DMS153 treated with DMSO at 0.1 percent for 48 hours (cell line): ENCODE measurements around the gene RNFT2.
"Not testable (repeated sequence)": the region's sequence is repeated elsewhere in the genome, so short reads cannot be mapped to it uniquely, and the experiment has no call there.

Experiments
- DNase-seq: peaks from one replicate; lab custom pipeline; 2025; ENCODE audit not compliant: unreplicated experiment; lab: John Stamatoyannopoulos, UW

Gene RNFT2

DNA sequence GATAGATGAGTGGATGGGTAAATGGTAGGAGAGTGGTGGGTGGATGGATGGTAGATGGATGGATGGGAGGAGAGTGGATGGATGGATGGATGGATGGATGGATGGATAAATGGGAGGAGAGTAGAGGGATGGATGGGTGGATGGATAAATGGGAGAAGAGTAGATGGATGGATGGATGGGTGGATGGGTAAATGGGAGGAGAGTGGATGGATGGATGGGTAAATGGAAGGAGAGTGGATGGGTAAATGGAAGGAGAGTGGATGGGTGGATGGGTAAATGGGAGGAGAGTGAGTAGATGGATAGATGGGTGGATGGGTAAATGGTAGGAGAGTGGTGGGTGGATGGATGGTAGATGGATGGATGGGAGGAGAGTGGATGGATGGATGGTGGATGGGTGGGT, 51.4 kb downstream of the RNFT2 start:
- not testable (repeated sequence) for DNase-seq

DNA sequence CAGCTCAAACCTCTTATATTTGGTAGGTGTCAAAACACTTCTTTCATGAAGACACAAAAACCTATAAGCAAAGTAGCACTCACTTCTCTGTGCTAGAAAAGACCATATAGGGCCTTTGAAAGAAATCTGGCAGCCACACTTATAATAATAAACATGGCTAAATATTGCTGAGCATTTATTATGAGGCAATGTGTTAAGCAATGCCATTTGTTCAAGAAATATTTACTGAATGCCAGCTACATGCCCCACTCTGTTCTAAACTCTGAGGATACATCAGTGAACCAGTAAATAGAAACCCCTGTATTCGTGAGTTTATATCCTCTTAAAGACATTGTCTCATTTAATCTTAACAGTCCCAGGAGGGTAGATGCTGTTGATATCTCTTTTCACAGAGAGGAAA, 52.0 kb downstream of the RNFT2 start:
- DNase-seq: no peak

DNA sequence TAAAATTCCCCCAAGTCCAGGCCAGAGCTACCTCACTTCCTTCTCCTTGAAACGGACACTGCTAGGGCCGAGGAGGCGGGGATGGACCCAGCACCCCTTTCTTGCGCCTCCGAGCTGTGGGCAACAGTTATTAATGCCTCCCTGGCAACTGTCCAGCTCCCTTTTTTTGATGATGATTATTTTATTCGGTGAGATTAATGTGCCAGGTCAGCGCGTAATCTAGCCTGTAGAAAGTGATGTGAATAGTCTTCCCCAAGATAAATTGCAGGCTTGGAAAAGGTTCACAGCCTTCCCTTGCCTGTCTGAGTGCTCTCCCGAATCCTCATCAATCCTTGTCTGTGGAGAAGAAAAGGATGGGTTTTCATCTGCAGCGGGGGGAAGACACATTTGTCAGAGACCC, 54.3 kb downstream of the RNFT2 start:
- DNase-seq: no peak

DNA sequence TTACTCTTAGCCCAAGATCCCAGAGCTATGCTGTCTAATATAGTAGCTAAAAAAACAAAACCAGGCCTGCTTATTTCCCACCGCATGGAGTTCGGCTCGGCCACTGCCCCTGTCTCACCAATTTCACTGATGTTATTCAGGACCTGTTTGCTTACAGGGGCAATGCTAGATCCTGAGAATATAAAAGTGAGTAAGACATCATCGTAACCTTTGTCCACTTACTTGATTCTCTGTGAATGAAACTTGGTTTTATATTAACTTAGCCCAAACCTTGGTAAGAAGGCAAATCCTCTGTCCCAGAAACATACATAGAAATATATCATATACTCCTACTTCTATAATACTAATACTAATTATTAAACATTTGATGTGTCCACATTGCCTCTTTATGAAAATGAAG, 56.6 kb downstream of the RNFT2 start:
- no peak for DNase-seq

DNA sequence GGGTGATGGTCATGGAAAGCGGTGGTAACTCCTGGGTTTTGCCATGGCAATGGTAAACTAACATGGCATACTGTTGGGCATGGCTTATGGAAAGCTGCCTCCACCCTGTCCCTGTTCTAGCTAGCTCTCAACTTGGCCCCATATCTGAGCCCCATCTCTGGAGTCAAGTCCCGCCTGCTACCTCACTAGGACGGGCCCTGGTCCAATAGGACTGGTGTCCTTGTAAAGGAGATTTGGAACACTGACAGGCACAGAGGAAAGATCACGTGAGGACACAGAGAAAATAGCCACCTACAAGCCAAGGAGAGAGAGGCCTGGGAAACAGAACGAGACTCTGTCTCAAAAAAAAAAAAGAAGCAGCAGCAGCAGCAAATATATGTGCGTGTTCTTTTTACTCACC, 59.8 kb downstream of the RNFT2 start:
- DNase-seq: no peak

DNA sequence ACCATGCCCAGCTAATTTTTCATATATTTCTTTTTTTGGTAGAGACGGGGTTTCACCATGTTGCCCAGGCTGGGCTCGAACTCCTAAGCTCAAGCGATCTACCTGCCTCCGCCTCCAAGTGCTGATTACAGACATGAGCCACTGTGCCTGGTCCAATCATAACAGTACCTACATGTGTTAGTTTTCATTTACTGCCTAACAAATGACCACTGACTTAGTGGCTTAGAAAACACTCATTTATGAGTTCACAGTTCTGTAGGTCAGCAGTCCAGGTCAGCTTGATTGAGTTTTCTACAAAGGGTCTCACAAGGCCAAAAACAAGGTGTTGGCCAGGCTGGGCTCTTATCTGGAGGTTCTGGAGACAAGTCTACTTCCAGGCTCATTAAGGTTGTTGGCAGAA, 60.6 kb downstream of the RNFT2 start:
- DNase-seq: no peak

DNA sequence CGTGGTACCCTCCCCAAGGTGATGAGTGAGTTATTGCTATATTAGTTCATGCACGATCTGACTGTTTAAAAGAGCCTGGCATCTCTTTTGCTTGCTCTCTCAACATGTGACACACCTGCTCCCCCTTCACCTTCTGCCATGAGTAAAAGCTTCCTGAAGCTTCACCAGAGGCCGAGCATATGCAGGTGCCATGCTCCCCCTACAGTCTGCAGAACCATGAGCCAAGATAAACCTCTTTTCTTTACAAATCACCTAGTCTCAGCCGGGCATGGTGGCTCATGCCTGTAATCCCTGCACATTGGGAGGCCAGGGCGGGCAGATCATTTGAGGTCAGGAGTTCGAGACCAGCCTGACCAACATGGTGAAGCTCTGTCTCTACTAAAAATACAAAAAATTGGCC, 61.8 kb downstream of the RNFT2 start:
- no peak for DNase-seq

DNA sequence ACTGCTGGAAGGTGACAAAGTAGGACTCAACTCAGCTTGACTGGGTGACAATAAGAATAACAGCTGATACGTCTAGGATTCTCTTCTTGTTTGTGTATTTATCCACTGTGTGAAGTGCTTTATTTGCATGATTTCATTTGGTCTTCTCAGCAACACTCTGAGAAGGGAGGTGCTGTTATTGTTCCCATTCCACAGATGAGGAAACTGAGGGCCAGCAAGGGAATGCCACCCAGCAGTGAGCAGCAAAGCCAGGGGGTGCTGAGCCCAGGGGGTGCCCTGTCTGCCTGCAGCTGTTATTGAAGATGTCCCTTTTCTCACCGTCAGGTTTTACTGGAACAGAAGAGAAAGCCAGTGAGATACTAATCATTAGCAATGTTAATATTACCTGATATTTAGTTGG, 62.8 kb downstream of the RNFT2 start:
- DNase-seq: no peak

DNA sequence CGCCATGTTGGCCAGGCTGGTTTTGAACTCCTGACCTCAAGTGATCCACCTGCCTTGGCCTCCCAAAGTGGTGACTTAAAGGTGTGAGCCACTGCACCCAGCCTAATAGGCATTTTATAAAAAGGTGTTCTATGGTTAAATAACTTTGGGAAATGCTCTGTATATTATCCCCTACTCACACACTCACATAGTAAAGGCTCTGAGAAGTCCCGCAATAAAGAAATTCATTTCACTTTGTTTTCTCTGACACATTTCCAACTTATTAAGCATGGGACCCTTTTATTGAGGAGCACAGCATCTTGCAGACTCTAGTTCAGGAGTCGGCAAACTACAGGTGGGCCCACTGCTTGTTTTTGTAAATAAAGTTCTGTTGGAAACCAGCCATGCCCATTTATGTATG, 63.9 kb downstream of the RNFT2 start:
- DNase-seq: no peak

DNA sequence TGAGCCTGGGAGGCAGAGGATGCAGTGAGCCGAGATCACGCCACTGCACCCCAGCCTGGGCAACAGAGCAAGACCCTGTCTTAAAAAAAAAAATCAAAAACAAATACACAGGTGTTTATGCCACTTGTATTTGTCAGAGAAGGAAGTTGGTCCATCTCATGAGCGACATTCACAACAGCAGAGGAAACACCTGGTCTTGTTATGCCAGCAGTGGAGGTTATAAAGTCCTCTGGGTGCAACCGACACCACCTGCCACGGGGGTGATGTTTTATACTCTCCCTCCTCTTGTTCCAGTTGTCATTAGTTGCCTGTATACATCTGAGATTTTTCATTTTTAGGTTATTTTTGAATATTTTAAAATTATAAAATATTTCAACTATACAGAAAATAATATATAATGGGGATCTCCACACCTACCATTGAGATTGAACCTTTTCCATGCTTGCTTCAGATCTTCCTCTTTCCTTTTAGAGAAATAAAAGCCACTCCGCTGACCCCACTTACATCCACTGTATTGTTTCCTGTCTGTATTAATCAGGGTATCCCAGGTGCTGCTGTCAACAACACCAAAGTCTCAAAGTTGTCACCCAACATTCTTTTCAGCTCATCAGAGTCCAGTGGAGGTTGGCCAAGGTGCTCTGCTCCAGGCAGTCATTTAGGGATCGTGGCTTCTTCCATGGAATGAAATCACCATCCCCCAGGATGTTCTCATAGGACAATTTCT, 65.1 kb downstream of the RNFT2 start:
- no peak for DNase-seq

DNA sequence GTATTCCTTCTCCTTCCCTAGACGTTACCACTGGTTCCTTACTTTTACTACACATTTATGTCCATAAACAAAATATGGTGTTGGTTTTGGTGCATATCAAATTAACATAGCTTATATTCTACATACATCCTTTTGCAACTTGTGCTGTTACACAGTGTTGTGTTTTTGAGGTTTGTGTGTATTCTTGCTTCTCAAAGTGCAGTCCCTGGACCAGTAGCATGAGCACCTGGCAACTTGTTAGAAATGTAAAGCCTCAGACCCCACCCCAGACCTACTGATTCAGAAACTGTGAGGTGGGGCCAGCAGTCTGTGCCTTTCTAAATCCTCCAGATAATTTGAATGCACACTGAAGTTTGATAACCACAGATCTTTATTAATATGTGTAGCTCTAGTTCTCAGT, 65.9 kb downstream of the RNFT2 start:
- DNase-seq: no peak

DNA sequence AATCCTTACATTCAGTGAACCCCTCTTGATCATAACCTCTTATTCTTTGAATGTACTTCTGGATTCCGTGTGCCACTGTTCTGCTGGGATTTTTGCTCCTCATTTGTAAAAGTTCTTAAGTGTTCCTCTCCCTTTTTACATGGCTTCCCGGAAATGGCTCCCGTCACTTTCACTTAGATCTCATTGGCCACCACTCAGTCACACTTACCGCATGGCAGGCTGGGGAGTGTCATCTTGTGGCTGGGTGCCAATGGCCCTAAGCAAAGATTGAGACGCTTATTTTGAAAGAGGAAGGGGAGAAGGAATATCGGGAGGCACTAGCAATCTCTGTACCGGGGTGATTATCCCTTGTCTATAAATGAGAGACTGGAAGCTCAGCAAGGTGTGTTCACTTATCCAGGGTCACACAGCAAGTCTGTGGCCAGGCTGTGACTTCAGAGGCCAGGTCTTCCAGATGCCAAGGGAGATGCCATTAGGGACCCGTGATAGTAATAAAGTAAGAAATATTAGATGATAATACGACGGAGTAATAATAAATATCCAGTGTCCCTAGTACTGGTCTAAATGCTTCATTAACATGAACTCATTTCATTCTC, 68.8 kb downstream of the RNFT2 start:
- DNase-seq: no peak

DNA sequence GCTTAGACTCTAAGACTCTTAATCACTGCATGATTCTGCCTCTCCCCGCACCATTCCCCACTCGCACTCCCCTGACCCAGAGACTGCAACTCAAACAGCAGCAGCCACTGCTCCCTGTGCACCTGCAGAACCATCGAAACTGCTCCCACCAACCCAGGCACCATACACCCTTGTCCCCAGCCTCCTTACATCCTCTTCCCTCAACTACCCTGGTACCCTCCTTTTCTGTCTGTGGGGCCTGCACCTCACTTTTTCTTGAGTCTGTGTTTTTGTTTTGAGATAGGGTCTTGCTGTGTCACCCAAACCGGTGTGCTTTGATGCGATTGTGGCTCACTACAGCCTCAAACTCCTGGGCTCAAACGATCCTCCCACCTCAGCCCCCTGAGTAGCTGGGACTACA, 69.4 kb downstream of the RNFT2 start:
- DNase-seq: no peak

DNA sequence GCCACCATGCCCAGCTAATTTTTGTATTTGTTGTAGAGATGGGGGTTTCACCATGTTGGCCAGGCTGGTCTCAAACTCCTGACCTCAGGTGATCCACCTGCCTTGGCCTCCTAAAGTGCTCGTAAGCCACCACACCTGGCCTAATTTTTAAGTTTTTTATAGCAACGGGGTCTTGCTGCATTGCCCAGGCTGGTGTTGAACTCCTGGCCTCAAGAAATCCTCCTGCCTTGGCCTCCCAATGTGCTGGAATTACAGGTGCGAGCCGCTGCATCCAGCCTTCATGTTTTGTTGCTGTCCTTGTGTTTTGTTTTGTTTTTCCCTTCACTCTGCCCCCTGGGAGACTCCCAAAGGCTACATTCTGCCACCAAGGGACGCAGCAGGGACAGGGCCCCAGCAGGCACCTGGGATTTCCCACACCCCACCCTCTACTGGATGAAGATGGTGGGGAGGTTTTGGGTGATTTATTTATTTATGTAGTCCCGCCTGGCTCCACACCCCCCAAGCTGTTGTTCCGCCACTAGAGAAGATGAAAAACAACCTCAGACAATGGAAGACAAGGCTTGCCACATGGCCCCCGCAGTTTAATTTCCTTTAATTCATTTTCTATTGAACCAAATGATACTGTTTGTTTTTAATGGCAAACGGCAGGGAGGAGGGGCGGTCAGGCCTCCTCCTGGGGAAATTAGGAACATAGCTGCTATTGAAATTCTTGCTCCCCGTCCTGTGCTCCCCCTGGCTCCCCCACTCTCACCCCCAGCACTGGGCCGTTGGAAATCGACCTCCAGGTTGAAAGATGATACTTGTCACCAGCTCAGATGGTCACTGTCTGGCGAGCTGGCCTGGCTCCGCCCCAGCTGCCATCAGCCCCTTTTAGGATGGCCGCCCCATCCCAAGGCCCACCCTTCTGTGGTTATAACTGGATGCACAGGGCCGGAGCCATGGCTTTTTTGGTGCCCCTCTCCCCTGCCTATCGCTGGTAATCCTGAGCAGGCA, 70.3 kb downstream of the RNFT2 start:
- DNase-seq: no peak

DNA sequence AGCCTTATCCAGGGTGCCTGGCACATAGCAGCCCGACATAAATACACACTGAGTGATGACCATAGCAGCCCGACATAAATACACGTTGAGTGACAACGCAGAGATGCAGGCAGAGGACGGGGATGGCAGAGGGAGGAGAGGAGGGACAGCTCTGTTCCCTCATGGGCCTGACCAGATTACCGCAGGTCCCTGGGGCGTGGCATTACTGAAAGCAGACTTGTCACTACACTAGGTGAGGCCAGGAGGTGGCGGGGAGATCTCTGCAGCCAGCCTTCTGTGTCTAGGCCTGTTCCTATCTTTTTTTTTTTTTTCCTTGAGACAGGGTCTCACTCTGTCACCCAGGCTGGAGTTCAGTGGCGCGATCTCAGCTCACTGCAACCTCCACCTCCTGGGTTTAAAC, 74.1 kb downstream of the RNFT2 start:
- DNase-seq: no peak

DNA sequence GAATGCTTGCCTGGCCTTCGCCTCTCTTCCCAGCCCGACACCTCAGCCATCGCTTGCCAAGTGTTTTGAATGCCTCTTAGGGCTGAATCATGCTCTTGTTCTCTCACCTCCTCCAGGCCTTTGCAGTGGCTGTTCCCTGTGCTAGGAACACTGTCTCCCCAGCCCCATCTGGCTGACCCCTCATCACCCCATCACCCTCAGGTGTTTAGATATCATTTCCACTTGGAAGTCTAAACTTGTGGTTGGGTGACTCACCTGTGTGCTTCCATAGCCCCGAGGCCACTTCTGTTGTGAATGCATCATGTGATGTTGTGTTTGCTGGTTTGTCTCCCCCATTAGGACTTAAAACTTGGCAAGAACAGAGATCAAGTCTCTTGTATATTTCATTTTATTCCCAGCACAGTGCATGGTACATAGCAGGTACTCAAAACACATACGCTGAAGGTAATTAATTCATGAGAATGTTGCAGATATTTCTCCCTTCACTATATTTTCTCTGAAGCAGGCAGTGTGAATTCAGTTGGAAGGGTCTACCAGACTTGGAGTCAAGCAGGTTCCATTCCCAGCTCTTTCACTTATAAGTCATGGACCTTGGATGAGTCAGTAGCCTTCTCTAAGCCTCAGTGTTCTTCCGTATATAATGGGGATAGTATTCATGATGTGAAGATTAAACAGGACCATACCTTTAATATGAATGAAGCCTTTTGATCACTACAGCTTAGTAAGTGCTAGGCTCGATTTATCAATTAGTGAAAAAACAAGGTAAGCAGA, 75.3 kb downstream of the RNFT2 start:
- no peak for DNase-seq

DNA sequence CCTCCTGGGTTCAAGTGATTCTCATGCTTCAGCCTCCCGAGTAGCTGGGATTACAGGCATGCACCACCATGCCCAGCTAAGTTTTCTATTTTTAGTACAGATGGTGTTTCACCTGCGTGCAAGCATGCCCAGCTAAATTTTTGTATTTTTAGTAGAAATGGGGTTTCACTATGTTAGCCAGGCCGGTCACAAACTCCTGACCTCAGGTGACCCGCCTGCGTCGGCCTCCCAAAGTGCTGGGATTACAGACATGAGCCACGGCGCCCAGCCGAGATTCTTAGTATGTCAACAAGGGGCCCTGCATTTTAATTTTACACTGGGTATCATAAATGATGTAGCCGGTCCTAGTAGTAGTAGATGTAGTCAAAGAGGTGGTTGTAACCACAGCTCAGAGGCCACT, 76.7 kb downstream of the RNFT2 start:
- DNase-seq: not testable (repeated sequence)

DNA sequence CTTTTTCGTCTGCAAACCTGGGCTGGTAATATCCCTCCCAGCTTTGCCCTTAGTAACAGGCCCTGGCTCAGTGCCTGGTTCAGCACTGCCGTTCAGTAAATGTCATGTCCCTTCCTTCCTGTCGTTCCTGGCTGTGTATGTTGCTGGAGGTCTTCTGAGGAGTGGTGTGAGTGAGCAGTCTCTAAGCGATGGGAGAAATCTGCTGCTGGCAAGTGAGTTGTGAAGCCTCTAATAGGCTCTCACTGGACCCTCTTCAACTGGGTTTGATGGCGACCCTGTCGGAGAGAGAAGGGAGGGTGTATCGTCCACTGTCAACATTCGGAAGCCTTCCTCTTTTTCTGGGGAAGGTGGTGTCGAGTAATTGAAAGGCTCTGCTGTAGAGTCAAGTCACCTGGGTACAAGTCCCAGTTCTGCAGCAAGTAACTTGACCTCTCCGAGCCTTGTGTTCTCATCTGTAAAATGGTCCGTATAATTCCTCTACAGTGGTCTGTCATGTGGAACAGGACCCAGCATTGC, 80.3 kb downstream of the RNFT2 start:
- DNase-seq: no peak

DNA sequence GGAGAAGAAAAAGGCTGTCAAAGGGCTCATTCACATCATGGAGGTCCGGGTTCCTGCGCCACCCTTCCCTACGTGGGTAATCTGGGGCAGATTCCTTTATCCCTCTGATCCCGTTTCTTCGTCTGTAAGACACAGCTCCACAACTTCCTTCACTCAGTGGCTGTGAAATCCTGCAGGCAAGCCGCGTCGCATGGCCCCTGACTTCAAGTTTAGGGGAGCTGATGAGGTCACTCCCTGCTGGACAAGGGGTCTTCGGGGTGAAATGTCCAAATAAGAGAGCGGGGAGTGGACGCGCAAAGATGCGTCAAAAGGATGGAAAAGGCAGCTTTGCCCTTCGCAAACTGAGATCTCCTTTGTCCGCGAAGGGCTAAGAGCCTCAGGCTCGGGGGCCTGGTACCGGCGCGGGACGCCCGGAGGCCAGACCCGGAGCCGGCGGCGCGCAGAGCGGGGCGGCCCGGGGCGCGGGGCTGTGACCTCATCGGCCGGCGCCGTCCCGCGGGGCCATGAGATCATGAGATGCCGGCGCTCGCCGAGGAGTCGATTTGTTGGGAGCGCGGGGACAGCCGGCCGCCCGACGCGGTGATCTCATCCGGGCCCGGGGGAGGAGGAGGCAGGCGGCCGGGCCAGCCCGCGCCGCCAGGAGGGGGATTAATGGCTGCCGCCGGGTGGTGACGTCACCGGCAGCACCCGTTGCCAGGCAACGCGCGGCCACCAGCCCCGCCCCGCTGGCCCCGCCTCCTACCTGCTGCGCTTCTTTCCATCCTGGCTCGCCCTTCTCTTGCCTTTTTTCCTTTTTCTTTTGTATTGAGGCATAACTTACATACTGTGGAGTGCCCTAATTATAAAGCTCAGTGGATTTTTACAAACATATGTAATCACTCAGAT, 81.1 kb downstream of the RNFT2 start:
- DNase-seq: peak; percentile 86

DNA sequence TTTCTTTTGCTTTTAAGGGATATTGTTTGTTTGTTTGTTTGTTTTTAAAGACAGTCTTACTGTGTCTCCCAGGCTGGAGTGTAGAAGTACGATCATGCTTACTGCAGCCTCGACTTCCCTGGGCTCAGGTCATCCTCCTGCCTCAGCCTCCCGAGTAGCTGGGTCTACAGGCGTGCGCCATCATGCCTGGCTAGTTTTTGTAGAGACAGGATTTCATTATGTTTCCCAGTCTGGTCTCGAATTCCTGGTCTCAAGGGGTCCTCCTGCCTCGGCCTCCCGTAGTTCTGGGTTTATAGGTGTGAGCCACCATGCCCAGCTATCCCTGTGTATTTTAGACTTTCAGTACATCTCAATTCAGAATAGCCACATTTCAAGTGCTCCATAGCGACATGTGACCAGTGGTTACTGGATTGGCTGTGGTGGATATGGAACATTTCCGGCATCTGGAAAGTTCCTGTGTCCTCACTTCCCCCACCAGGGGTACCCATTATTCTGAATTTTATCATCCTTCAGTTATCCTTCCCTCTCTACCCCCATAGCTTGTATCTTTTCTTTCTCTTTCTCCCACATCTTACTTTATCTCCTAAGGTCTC, 82.0 kb downstream of the RNFT2 start:
- DNase-seq: no peak
